ENCODE data around the gene CMTM7.
"Not testable (repeated sequence)": the region's sequence is repeated elsewhere in the genome, so short reads cannot be mapped to it uniquely, and the experiment has no call there.

- not testable (repeated sequence) for TF ChIP-seq ZBTB26 (CRISPR knock-in tag; IDR thresholded peaks at IDR 0.05); BRF2 (IDR thresholded peaks at IDR 0.05; ENCODE audit: borderline replicate concordance, insufficient read depth, insufficient read length); ZNF77 (CRISPR knock-in tag; IDR thresholded peaks at IDR 0.05); TBL1XR1 (IDR thresholded peaks at IDR 0.05; ENCODE audit: low read length in 2 of 2)
Measured at GRCh38 chr3:32439421-32439820, 47.8 kb downstream of the CMTM7 start.

Measured in K562 (cell line).